Activated T-helper 9 cell treated with anti-CD3 and anti-CD28 coated beads, Interleukin-2, amount 50 U/mL, for 16 hours (primary cell): ENCODE results near the gene NWD2.

Experiments
- DNase-seq: peaks from one replicate; pipeline ENCODE4 v3.0.0-alpha.2; 2020; ENCODE audit warnings: low read depth

The NWD2 gene

DNA sequence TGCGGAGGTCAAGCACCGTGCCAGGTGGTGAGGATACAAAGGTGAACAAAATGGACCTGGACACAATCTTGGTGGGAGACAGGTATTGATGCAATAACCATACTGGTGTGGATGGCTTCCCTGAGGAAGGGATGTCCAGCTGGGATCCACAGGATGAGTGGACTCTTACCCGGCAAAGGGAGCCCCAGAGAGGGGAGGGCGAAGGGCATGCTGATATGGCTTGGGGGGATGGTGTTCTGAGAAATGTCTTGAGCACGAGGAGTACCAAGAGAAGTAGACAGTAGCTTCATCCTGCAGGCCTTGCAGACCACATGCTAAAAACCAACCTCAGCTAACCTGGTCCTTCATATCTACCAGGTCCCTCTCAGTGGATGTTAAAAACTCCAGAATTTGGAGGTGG, 220.8 kb downstream of the NWD2 start:
- DNase-seq, result no peak

- DNase-seq, result no peak
Observed at GRCh38 chr4:37465845-37466244, 221.3 kb downstream of the NWD2 start.

GRCh38 chr4:37467223-37467622, 222.7 kb downstream of the NWD2 start:
- no peak for DNase-seq

- no peak for DNase-seq
Observed at GRCh38 chr4:37467824-37468223, 223.3 kb downstream of the NWD2 start.

DNA sequence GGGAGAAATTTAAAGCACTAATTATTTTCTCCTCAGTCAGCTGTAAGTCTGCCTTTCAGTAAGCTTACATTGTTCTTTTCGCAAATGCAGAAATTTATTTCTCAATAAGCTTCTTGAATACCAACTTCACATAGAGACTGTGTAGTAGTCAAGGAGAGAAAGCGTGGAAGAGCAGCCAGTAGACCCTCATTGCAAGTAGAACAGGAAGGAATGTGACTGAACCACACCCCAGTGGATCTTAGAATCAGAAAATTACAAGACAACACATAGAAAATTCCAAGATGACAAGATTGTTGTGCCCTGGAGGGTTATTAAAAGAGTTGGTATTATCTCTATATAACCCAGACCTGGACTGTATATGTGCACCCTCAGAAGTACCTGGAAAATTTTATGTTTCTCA, 224.7 kb downstream of the NWD2 start:
- no peak for DNase-seq

DNA sequence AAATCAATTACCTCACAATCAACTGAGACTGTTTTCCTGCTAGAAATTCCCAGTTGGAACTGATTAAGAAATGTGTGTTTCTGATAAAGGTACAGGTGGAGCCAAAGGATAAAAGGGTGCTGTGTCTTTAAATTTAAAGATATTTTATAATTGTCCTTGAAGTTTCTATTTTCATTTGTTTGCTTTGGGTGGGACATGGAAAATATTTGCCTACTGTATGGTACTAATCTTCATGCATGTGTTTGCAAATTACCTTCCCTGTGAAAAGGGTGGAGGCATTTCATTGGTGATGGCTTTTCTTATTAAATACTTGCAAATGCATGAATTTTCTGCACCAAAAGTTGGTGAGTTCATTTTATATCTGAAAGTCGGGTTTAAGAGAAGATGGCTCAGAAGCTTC, 225.7 kb downstream of the NWD2 start:
- no peak for DNase-seq

DNA sequence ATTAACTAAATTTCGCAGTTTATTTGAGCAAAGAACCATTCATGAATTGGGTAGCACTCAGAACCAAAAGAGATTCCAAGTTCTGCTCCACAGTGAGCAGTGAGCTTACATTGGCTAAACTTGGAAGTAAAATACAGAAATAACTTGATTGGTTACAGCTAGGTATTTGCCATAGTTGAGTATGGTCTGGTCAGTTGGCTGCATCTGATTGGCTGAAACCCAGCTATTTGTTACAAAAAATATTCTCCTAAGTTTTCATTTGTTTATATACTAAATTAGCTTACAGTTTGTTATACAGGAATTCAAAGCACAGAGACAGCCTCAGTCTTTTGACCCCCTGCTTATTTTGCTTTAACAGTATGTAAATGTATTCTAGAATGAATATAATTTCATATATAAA, 226.6 kb downstream of the NWD2 start:
- DNase-seq, result no peak

DNA sequence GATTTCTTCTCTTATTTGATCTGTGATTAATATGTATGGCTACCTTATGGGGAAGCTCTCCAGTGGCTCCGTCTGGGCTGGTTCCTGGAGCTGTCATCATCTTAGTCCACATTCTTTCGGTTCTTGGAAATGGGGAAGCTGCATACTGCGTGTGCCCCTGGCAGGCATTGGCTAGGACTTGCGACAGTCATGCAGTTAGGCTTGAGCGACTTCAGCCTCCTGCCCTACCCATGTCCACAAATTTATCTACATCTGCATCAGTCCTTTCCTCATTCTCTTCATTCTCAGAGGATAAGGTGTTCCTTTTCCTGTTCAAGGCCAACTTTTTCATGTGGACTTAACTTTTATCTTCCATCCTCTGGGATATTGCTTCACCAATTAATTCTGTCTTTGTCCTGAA, 227.4 kb downstream of the NWD2 start:
- DNase-seq, result no peak

- no peak for DNase-seq
Observed at GRCh38 chr4:37473807-37474206, 229.3 kb downstream of the NWD2 start.

- DNase-seq, result no peak
Observed at GRCh38 chr4:37475087-37475486, 230.5 kb downstream of the NWD2 start.

DNA sequence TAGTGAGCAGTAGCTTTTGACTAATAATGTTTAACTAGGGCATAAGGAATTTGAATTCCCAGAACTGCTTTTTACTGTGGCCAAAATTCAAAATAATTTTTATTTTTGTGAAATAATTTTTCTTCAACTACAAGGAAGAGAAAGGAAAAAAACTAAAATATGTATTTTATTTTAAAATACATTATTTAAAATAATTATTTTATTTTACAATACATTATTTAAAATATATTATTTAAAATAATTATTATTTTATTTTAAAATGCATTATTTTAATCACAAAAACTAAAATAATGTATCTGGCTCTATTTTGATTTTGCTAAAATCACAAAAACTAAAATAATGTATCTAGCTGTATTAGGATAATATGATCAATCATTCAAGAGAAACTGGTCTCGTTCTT, 231.2 kb downstream of the NWD2 start:
- DNase-seq, result no peak

GRCh38 chr4:37476256-37476655, 231.7 kb downstream of the NWD2 start:
- no peak for DNase-seq

- no peak for DNase-seq
Observed at GRCh38 chr4:37476691-37477090, 232.1 kb downstream of the NWD2 start.

- DNase-seq, result no peak
Observed at GRCh38 chr4:37477126-37477525, 232.6 kb downstream of the NWD2 start.

DNA sequence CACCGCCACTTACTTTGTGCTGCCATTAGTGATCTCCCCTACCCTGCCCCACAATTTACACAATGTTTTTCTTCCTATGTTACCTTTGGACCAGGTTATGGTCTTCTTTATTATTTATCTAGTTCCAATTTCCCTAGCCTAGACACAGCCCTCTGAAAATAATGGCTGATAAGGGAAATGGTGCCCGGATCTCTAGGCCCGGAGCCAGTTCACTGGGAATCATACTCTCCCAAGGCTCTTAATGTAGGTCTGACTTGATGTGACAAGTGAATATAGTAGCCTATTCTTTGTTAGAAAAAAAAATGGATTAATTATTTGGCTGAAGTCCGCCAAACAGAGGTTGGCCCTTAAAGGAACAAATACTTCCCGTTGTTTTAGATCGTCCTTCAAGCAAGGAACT, 233.6 kb downstream of the NWD2 start:
- DNase-seq, result no peak

DNA sequence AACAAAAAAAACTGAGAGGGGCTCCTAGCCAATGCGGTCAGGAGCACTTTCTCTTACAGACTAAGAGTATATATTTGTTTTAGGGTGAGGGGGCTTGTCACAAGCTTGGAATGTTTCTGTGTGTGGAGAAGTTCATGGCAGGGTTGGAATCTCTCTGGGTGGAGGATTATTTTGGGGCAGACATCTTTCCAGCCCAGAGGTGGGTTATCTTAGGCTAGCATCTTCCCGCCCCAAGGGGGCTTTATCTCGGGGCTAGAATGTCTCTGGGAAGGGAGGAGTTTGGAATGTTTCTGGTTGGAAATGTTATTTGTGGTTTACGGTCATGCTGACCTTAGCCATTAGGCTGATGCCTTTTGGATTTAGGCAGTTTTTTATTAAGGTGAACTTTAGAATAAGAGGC, 236.0 kb downstream of the NWD2 start:
- DNase-seq, result no peak

- DNase-seq, result no peak
Observed at GRCh38 chr4:37481547-37482122, 237.1 kb downstream of the NWD2 start.

DNA sequence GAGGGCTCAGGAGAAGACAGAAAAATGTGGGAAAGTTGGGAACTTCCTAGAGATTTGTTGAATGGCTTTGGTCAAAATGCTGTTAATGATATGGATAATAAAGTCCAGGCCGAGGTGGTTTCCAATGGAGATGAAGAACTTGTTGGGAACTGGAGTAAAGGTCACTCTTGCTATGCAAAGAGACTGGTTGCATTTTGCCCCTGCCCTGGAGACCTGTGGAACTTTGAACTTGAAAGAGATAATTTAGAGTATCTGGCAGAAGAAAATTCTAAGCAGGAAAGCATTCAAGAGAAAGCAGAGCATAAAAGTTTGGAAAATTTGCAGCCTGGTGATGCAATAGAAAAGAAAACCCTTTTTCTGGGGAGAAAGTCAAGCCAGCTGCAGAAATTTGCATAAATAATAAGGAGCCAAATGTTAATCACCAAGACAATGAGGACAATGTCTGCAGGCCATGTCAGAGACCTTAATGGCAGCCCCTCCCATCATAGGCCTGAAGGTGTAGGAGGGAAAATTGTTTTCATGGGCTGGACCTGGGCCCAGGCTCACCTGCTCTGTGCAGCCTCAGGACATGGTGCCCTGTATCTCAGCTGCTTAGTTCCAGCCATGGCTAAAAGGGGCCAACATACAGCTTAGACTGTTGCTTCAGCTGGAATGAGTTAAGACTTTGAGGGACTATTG, 237.8 kb downstream of the NWD2 start:
- no peak for DNase-seq

DNA sequence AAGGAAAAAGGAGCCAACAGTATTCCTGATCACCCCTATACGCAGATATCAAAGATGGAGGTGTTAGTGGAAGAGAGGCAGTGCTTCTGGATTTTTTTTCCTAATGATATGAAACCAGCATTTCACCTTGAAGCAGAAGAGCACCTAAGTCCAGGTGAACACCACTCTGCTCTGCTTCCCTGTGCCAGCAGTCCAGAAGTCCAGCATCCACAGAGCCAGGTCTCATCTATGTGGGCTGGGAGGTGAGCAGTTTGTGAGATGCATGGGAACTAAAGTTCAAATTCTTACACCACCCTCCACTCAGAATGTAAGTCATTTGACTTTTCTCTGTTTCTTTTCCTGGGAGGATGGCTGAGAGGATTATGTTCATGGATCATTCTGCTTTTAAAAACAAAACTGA, 239.1 kb downstream of the NWD2 start:
- DNase-seq, result no peak

DNA sequence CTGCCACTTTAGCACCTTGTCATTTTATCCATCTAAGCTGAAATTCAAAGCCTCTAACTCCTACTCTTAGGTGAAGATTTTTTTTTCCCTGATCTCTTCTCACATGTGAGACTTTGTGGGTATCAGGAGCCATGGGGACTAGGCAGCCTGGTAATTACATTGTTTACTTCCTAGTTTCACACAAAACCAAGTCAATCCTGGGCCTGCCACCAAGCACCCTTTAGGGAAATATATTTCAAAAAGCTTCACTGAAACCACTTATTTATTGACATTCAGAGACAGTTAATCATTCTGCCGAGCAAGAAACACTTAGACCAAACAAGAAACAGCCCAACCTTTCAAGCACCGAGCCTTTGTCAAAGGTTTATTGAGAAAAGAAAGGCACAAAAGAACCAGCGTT, 241.6 kb downstream of the NWD2 start:
- DNase-seq, result no peak

GRCh38 chr4:37487668-37488067, 243.1 kb downstream of the NWD2 start:
- DNase-seq, result no peak

GRCh38 chr4:37489697-37490096, 245.2 kb downstream of the NWD2 start:
- DNase-seq, result no peak

GRCh38 chr4:37490391-37491347, 246.1 kb downstream of the NWD2 start:
- DNase-seq, result no peak
